Osteocyte (in vitro differentiated cells): Measurements from ENCODE around the gene ARFIP1. TPM values are rescaled to one million over a fixed set of nuclear protein-coding genes. Genes with fewer than 3 reads are reported as not detected.

Source experiments
- DNase-seq: peaks from one replicate; pipeline ENCODE4 v3.0.0; 2021; ENCODE audit warnings: mixed read lengths; ENCODE audit not compliant: unreplicated experiment; ENCODE audit errors: extremely low spot score
- H3K27ac Mint-ChIP-seq: one replicate; pipeline ENCODE4 v1.8.0; 2021; ENCODE audit warnings: mild to moderate bottlenecking, mixed read lengths; ENCODE audit not compliant: unreplicated experiment
- H3K27me3 Mint-ChIP-seq: one replicate; pipeline ENCODE4 v1.8.0; 2021; ENCODE audit warnings: mixed read lengths; ENCODE audit not compliant: unreplicated experiment
- H3K36me3 Mint-ChIP-seq: one replicate; pipeline ENCODE4 v1.8.0; 2021; ENCODE audit warnings: mixed read lengths; ENCODE audit not compliant: unreplicated experiment
- H3K4me1 Mint-ChIP-seq: one replicate; pipeline ENCODE4 v1.8.0; 2021; ENCODE audit warnings: mixed read lengths; ENCODE audit not compliant: unreplicated experiment
- H3K4me3 Mint-ChIP-seq: one replicate; pipeline ENCODE4 v1.8.0; 2021; ENCODE audit warnings: mild to moderate bottlenecking, moderate library complexity, mixed read lengths; ENCODE audit not compliant: unreplicated experiment
- H3K9me3 Mint-ChIP-seq: one replicate; pipeline ENCODE4 v1.8.0; 2021; ENCODE audit warnings: mixed read lengths; ENCODE audit not compliant: unreplicated experiment
- total RNA-seq: library from RNA; stranded (reverse); gene quantifications from 2 replicates; pipeline ENCODE4 v1.2.1, GENCODE V29; 2021
- TF ChIP-seq, protein P1 (sequence below): fragments of 200-600 bp; sonication (generic); IDR thresholded peaks from 2 replicates; pipeline ENCODE4 v1.5.0; 2021; ENCODE audit warnings: antibody characterized with exemption, mild to moderate bottlenecking, moderate library complexity

ARFIP1 gene
- total RNA-seq, 1 donor from 2014 or later = 41.9 TPM

- Mint-ChIP-seq H3K9me3 (no peaks in the 10 kb centered on the region), H3K27ac (no peak overlapping the region), H3K4me3 (no peak overlapping the region), H3K4me1 (peaks cover 15% of the 10 kb centered on the region), H3K36me3 (no peaks in the 10 kb centered on the region), H3K27me3 (peaks cover 22% of the 10 kb centered on the region)
- DNase-seq = no peak
- TF ChIP-seq, protein P1, sequence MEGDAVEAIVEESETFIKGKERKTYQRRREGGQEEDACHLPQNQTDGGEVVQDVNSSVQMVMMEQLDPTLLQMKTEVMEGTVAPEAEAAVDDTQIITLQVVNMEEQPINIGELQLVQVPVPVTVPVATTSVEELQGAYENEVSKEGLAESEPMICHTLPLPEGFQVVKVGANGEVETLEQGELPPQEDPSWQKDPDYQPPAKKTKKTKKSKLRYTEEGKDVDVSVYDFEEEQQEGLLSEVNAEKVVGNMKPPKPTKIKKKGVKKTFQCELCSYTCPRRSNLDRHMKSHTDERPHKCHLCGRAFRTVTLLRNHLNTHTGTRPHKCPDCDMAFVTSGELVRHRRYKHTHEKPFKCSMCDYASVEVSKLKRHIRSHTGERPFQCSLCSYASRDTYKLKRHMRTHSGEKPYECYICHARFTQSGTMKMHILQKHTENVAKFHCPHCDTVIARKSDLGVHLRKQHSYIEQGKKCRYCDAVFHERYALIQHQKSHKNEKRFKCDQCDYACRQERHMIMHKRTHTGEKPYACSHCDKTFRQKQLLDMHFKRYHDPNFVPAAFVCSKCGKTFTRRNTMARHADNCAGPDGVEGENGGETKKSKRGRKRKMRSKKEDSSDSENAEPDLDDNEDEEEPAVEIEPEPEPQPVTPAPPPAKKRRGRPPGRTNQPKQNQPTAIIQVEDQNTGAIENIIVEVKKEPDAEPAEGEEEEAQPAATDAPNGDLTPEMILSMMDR = no peak
Measured at GRCh38 chr4:152776352-152776751, 3.4 kb upstream of the ARFIP1 start.

DNA sequence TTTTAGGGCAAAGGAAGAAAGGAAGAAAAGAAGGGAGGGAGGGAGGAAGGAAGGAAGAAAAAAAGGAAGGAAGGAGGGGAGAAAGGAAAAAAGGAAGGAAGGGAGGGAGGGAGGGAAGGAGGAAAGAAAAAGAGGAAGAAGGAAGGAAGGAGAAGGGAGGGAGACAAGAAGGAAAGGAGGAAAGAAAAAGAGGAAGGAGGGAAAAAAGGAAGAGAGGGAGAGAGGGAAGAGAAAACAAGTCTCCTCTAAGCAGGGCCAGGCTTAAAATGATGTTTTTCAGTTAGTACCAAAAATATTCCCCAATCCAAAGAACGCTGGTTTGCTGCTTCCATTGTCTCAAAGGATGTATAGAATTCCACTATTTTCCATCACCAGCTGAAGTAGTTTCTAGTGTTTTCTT, 2.3 kb upstream of the ARFIP1 start:
- Mint-ChIP-seq H3K27ac (no peak overlapping the region), H3K27me3 (peaks cover 22% of the 10 kb centered on the region), H3K9me3 (no peaks in the 10 kb centered on the region), H3K4me3 (no peak overlapping the region), H3K36me3 (no peaks in the 10 kb centered on the region), H3K4me1 (peaks cover 26% of the 10 kb centered on the region)
- DNase-seq = no peak
- TF ChIP-seq, protein P1 = no peak

- H3K9me3 Mint-ChIP-seq = no peaks in the 10 kb centered on the region
- DNase-seq = no peak
- H3K36me3 Mint-ChIP-seq = no peaks in the 10 kb centered on the region
- TF ChIP-seq, protein P1 = no peak
- peaks cover 21% of the 10 kb centered on the region for H3K27me3 Mint-ChIP-seq
- peaks cover 29% of the 10 kb centered on the region for H3K4me1 Mint-ChIP-seq
- H3K4me3 Mint-ChIP-seq = peak overlapping the region; percentile 99
- H3K27ac Mint-ChIP-seq = peak overlapping the region; percentile 100
Measured at GRCh38 chr4:152778656-152779512, 870 bp upstream of the ARFIP1 start.

- peak overlapping the region; percentile 99 for H3K4me3 Mint-ChIP-seq
- no peaks in the 10 kb centered on the region for H3K9me3 Mint-ChIP-seq
- peaks cover 16% of the 10 kb centered on the region for H3K27me3 Mint-ChIP-seq
- no peak for DNase-seq
- TF ChIP-seq, protein P1 = no peak
- no peaks in the 10 kb centered on the region for H3K36me3 Mint-ChIP-seq
- H3K27ac Mint-ChIP-seq = peak overlapping the region; percentile 100
- H3K4me1 Mint-ChIP-seq = peaks cover 34% of the 10 kb centered on the region
Measured at GRCh38 chr4:152780267-152780778, 569 bp downstream of the ARFIP1 start.
